GM10248 (cell line): Measurements from ENCODE around the gene HADH.

Experiments used
- CTCF ChIA-PET: fragments of 300-600 bp; sonication (Branson Sonifier 250); formaldehyde crosslinking; extraction: SDS; loops from one replicate; lab custom pipeline; 2021; ENCODE audit warnings: antibody characterized with exemption; lab: Yijun Ruan, JAX
- POLR2A ChIA-PET: fragments of 350-650 bp; sonication (Branson Sonifier 250); formaldehyde crosslinking; extraction: SDS; loops from one replicate; lab custom pipeline; 2020; ENCODE audit warnings: antibody characterized with exemption; lab: Yijun Ruan, JAX
- DNase-seq: peaks from one replicate; pipeline ENCODE4 v3.0.0; 2012; ENCODE audit errors: extremely low spot score
- CTCF ChIP-seq: IDR thresholded peaks from 2 replicates; pipeline ENCODE4 v1.5.1; 2012; ENCODE audit warnings: mild to moderate bottlenecking, low read depth; ENCODE audit errors: extremely low read depth, missing control alignments, control extremely low read depth

The HADH gene

GRCh38 chr4:108080747-108081146 lies 91.1 kb downstream of the HADH start:
- CTCF ChIA-PET, result interaction anchor here (0.9 kb wide), 1 partner anchor 16 kb away, joined by 3 read pairs; no protein-coding TSS in a partner anchor
- DNase-seq, result no peak
- POLR2A ChIA-PET, result no interaction called here
- TF ChIP-seq CTCF, result no peak

- POLR2A ChIA-PET, result no interaction called here
These were observed 91.6 kb downstream of the HADH start for GRCh38 chr4:108081256-108081655.

More at GRCh38 chr4:108081256-108081655, 91.6 kb downstream of the HADH start:
- no peak for DNase-seq
- no peak for TF ChIP-seq CTCF
- CTCF ChIA-PET, result interaction anchor here (0.9 kb wide), 1 partner anchor 16 kb away, joined by 3 read pairs; no protein-coding TSS in a partner anchor
